Renal cortical epithelial cell (primary cell): Measurements from ENCODE around the gene DHX30. TPM values are rescaled to one million over a fixed set of nuclear protein-coding genes. Genes with fewer than 3 reads are reported as not detected.
A peak's percentile ranks its signal among the peaks of the same experiment; 100 is the strongest.
"Not testable (repeated sequence)": the region's sequence is repeated elsewhere in the genome, so short reads cannot be mapped to it uniquely, and the experiment has no call there.

Source experiments
- DNase-seq: peaks from one replicate; pipeline ENCODE4 v3.0.0-alpha.2; 2011; ENCODE audit warnings: low read depth
- total RNA-seq: library from RNA; depleted of rRNA; stranded (reverse); fragments of >200 nt; gene quantifications from 2 replicates; pipeline ENCODE4 v1.2.3, GENCODE V29; 2014

Gene DHX30
- total RNA-seq, 1 donor from 2014 or later = 85.6 TPM

GRCh38 chr3:47803480-47804025 lies 615 bp downstream of the DHX30 start:
- peak; percentile 29 for DNase-seq

- DNase-seq = no peak
These were observed 1.6 kb downstream of the DHX30 start for GRCh38 chr3:47804577-47804976.

GRCh38 chr3:47813551-47814177 lies 10.7 kb downstream of the DHX30 start:
- no peak for DNase-seq

- DNase-seq = no peak
These were observed 14.7 kb downstream of the DHX30 start for GRCh38 chr3:47817609-47818008.

GRCh38 chr3:47824541-47825473 lies 21.9 kb downstream of the DHX30 start:
- DNase-seq = peak; percentile 52

GRCh38 chr3:47825590-47825989 lies 22.7 kb downstream of the DHX30 start:
- no peak for DNase-seq

- not testable (repeated sequence) for DNase-seq
These were observed 26.5 kb downstream of the DHX30 start for GRCh38 chr3:47829482-47829881.

- DNase-seq = no peak
These were observed 34.0 kb downstream of the DHX30 start for GRCh38 chr3:47836986-47837385.

- no peak for DNase-seq
These were observed 35.6 kb downstream of the DHX30 start for GRCh38 chr3:47838503-47838902.

- DNase-seq = no peak
These were observed 38.9 kb downstream of the DHX30 start for GRCh38 chr3:47841786-47842349.

GRCh38 chr3:47846186-47846879 lies 43.4 kb downstream of the DHX30 start:
- DNase-seq = no peak

- DNase-seq = no peak
These were observed 43.9 kb downstream of the DHX30 start for GRCh38 chr3:47846880-47847248.

GRCh38 chr3:47847260-47847659 lies 44.3 kb downstream of the DHX30 start:
- no peak for DNase-seq

- no peak for DNase-seq
These were observed 45.0 kb downstream of the DHX30 start for GRCh38 chr3:47847801-47848518.

GRCh38 chr3:47848599-47849117 lies 45.7 kb downstream of the DHX30 start:
- DNase-seq = no peak

- DNase-seq = no peak
These were observed 46.3 kb downstream of the DHX30 start for GRCh38 chr3:47849186-47849698.

GRCh38 chr3:47849699-47850563 lies 47.0 kb downstream of the DHX30 start:
- DNase-seq = no peak

- DNase-seq = no peak
These were observed 47.8 kb downstream of the DHX30 start for GRCh38 chr3:47850564-47851410.
